ENCODE measurements around the gene CASR.

Gene CASR

GRCh38 chr3:122255757-122256439 lies 72.4 kb downstream of the CASR start:
- no peak for DNase-seq (ENCODE audit: extremely low read depth in 1 of 2, low read depth in 1 of 2)

- no peak for DNase-seq (ENCODE audit: extremely low read depth in 1 of 2, low read depth in 1 of 2)
Measured at GRCh38 chr3:122257644-122258364, 74.3 kb downstream of the CASR start.

GRCh38 chr3:122258757-122259371 lies 75.4 kb downstream of the CASR start:
- peak; percentile 43 to 56 for DNase-seq (ENCODE audit: extremely low read depth in 1 of 2, low read depth in 1 of 2)

- no peak for DNase-seq (ENCODE audit: extremely low read depth in 1 of 2, low read depth in 1 of 2)
Measured at GRCh38 chr3:122260206-122260605, 76.7 kb downstream of the CASR start.

GRCh38 chr3:122263058-122263457 lies 79.6 kb downstream of the CASR start:
- DNase-seq (ENCODE audit: extremely low read depth in 1 of 2, low read depth in 1 of 2), result no peak

GRCh38 chr3:122263974-122264588 lies 80.6 kb downstream of the CASR start:
- DNase-seq (ENCODE audit: extremely low read depth in 1 of 2, low read depth in 1 of 2), result no peak

- no peak for DNase-seq (ENCODE audit: extremely low read depth in 1 of 2, low read depth in 1 of 2)
Measured at GRCh38 chr3:122265957-122266356, 82.5 kb downstream of the CASR start.

- DNase-seq (ENCODE audit: extremely low read depth in 1 of 2, low read depth in 1 of 2), result no peak
Measured at GRCh38 chr3:122268257-122269024, 85.0 kb downstream of the CASR start.

- DNase-seq (ENCODE audit: extremely low read depth in 1 of 2, low read depth in 1 of 2), result no peak
Measured at GRCh38 chr3:122269045-122269444, 85.6 kb downstream of the CASR start.

- DNase-seq (ENCODE audit: extremely low read depth in 1 of 2, low read depth in 1 of 2), result no peak
Measured at GRCh38 chr3:122271246-122271898, 87.9 kb downstream of the CASR start.

GRCh38 chr3:122272879-122273278 lies 89.4 kb downstream of the CASR start:
- no peak for DNase-seq (ENCODE audit: extremely low read depth in 1 of 2, low read depth in 1 of 2)

GRCh38 chr3:122273498-122273897 lies 90.0 kb downstream of the CASR start:
- DNase-seq (ENCODE audit: extremely low read depth in 1 of 2, low read depth in 1 of 2), result no peak

- no peak for DNase-seq (ENCODE audit: extremely low read depth in 1 of 2, low read depth in 1 of 2)
Measured at GRCh38 chr3:122281891-122282290, 98.4 kb downstream of the CASR start.

GRCh38 chr3:122283796-122284445 lies 100.5 kb downstream of the CASR start:
- DNase-seq (ENCODE audit: extremely low read depth in 1 of 2, low read depth in 1 of 2), result no peak

GRCh38 chr3:122284486-122284885 lies 101.0 kb downstream of the CASR start:
- no peak for DNase-seq (ENCODE audit: extremely low read depth in 1 of 2, low read depth in 1 of 2)

GRCh38 chr3:122294359-122294758 lies 110.9 kb downstream of the CASR start:
- DNase-seq (ENCODE audit: extremely low read depth in 1 of 2, low read depth in 1 of 2), result no peak

- no peak for DNase-seq (ENCODE audit: extremely low read depth in 1 of 2, low read depth in 1 of 2)
Measured at GRCh38 chr3:122295266-122296062, 112.0 kb downstream of the CASR start.

GRCh38 chr3:122298239-122298638 lies 114.8 kb downstream of the CASR start:
- DNase-seq (ENCODE audit: extremely low read depth in 1 of 2, low read depth in 1 of 2), result no peak

- DNase-seq (ENCODE audit: extremely low read depth in 1 of 2, low read depth in 1 of 2), result no peak
Measured at GRCh38 chr3:122299215-122299614, 115.7 kb downstream of the CASR start.

All from stimulated activated CD8-positive, alpha-beta memory T cell treated with anti-CD3 and anti-CD28 coated beads, Interleukin-7, amount 100 ng/mL, for 48 hours (primary cell).